OCI-LY3 (cell line): ENCODE data around the gene CHST15.

Source experiments
- H2AFZ ChIP-seq: fragments of 200-600, 300-600 bp; shearing (Covaris generic); 2 replicates; pipeline ENCODE4 v1.6.0; 2014; ENCODE audit warnings: antibody characterized with exemption, low read depth, low read length
- H3K27ac ChIP-seq: fragments of 200-600, 300-600 bp; sonication (generic); 2 replicates; pipeline ENCODE4 v1.5.1; 2014; ENCODE audit warnings: mild to moderate bottlenecking, low read length, moderate library complexity, mixed read lengths
- H3K27me3 ChIP-seq: fragments of 200-600, 300-600 bp; sonication (generic); 2 replicates; pipeline ENCODE4 v1.6.1; 2014; ENCODE audit warnings: low read depth, low read length, mixed read lengths
- H3K36me3 ChIP-seq: fragments of 200-600, 300-600 bp; sonication (generic); replicated peaks from 2 replicates; pipeline ENCODE3; 2014; ENCODE audit warnings: low read depth, low read length, mixed read lengths
- H3K4me1 ChIP-seq: fragments of 300-600, 200-600 bp; sonication (generic); 2 replicates; pipeline ENCODE4 v1.6.1; 2014; ENCODE audit warnings: low read length, mixed read lengths
- H3K4me2 ChIP-seq: fragments of 200-600, 300-600 bp; sonication (generic); 2 replicates; pipeline ENCODE4 v1.6.1; 2014; ENCODE audit warnings: low read length, mixed read lengths
- H3K4me3 ChIP-seq: fragments of 300-600, 200-600 bp; sonication (generic); 2 replicates; pipeline ENCODE4 v1.5.1; 2014; ENCODE audit warnings: antibody characterized with exemption, mild to moderate bottlenecking, low read length, moderate library complexity
- H3K79me2 ChIP-seq: fragments of 300-600, 200-600 bp; shearing (Covaris generic); 2 replicates; pipeline ENCODE4 v1.6.1; 2014; ENCODE audit warnings: mild to moderate bottlenecking, low read length, mixed read lengths
- H3K9ac ChIP-seq: fragments of 300-600, 200-600 bp; shearing (Covaris generic); 2 replicates; pipeline ENCODE4 v1.6.0; 2014; ENCODE audit warnings: mild to moderate bottlenecking, low read length, moderate library complexity
- H3K9me3 ChIP-seq: fragments of 200-600, 300-600 bp; shearing (Covaris generic); 2 replicates; pipeline ENCODE4 v1.6.1; 2014; ENCODE audit warnings: low read length, mixed read lengths; ENCODE audit not compliant: insufficient read depth
- H4K20me1 ChIP-seq: fragments of 200-600, 300-600 bp; sonication (generic); 2 replicates; pipeline ENCODE4 v1.6.1; 2016; ENCODE audit warnings: low read length, mixed read lengths; ENCODE audit not compliant: insufficient read depth
- EZH2phosphoT487 ChIP-seq: fragments of 200-600 bp; shearing (Covaris generic); IDR thresholded peaks from 2 replicates; pipeline ENCODE4 v1.6.1; 2018; ENCODE audit warnings: antibody characterized with exemption, mixed run types, low read depth
- TF ChIP-seq, protein P1 (sequence below): fragments of 200-600, 300-600 bp; sonication (generic); IDR thresholded peaks from 2 replicates; pipeline ENCODE4 v1.5.1; 2014; ENCODE audit warnings: antibody characterized with exemption, low read length, low read depth

Gene CHST15

DNA sequence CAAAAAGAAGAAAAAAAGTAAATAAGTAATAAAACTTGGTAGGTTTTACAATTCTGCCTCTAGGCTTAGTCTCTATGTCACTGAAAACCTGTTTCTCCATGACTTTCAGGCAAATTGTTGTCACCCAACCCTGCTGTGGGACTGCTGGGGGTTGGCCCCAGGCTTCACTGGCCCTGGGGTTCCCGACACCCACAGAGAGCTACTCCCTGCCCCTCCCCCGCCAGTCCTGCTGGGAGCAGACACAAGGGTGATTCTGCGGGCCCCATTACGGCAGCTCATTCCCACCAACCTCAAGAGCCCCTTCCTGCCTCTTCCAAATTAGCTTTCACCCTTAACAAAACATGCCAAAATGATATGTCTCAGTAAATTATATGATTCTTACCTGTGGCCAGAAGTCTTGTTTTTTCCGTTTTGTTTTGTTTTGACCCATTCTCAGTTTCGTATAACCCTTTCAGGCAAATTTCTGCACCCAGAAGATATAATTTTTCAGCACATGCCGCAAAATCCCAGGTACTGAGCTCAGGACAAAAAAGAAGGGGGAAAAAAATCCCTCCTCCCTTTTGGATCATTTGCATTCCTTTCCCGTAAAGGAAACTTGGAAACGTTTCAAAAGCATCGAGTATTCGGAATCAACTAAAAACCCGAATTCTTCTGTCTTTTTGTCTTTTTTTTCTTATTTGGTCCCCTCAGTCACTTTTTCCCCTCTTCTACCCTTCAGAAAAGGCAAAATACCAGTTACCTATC, 27.8 kb downstream of the CHST15 start:
- Histone ChIP-seq H4K20me1 (no peaks in the 10 kb centered on the region), H3K27me3 (peaks cover 35% of the 10 kb centered on the region), H3K79me2 (no peaks in the 10 kb centered on the region), H2AFZ (no peak overlapping the region), H3K4me3 (peak overlapping the region; percentile 70; the same call in 1 of the 2 replicates), H3K9ac (peak overlapping the region; percentile 54; the same call in 1 of the 2 replicates), H3K4me1 (peaks cover 66% of the 10 kb centered on the region), H3K4me2 (peak overlapping the region; percentile 85), H3K27ac (peak overlapping the region; percentile 94), H3K36me3 (no peaks in the 10 kb centered on the region), H3K9me3 (no peaks in the 10 kb centered on the region)
- TF ChIP-seq, protein P1, sequence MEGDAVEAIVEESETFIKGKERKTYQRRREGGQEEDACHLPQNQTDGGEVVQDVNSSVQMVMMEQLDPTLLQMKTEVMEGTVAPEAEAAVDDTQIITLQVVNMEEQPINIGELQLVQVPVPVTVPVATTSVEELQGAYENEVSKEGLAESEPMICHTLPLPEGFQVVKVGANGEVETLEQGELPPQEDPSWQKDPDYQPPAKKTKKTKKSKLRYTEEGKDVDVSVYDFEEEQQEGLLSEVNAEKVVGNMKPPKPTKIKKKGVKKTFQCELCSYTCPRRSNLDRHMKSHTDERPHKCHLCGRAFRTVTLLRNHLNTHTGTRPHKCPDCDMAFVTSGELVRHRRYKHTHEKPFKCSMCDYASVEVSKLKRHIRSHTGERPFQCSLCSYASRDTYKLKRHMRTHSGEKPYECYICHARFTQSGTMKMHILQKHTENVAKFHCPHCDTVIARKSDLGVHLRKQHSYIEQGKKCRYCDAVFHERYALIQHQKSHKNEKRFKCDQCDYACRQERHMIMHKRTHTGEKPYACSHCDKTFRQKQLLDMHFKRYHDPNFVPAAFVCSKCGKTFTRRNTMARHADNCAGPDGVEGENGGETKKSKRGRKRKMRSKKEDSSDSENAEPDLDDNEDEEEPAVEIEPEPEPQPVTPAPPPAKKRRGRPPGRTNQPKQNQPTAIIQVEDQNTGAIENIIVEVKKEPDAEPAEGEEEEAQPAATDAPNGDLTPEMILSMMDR = no peak
- no peak for TF ChIP-seq EZH2phosphoT487

DNA sequence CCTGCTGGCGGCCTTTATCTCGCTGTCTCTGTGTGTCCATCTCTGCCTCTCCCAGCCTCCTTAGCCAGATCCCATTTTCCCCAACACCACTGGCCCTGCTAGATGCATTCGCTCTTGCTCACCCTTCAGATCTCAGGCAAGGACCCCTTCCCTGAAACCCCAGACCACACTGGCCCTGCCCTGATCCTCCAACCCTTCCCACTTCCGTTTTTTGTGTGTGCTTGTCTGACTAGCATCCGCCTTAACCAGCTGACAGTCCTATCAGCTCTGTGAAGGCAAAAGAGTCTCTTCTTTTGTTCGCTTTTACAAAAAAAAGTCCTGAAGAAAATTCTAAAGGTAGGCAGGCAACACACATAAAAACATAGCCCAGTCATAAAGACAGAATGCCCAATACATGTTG, 28.7 kb downstream of the CHST15 start:
- Histone ChIP-seq H3K4me2 (peak overlapping the region; percentile 85), H3K27ac (peak overlapping the region; percentile 94), H3K9ac (peak overlapping the region; percentile 54), H3K9me3 (no peaks in the 10 kb centered on the region), H4K20me1 (no peaks in the 10 kb centered on the region), H2AFZ (no peak overlapping the region), H3K36me3 (no peaks in the 10 kb centered on the region), H3K79me2 (no peaks in the 10 kb centered on the region), H3K4me3 (peak overlapping the region; percentile 70), H3K4me1 (peaks cover 66% of the 10 kb centered on the region), H3K27me3 (peaks cover 35% of the 10 kb centered on the region)
- TF ChIP-seq EZH2phosphoT487 = no peak
- TF ChIP-seq, protein P1 = no peak

DNA sequence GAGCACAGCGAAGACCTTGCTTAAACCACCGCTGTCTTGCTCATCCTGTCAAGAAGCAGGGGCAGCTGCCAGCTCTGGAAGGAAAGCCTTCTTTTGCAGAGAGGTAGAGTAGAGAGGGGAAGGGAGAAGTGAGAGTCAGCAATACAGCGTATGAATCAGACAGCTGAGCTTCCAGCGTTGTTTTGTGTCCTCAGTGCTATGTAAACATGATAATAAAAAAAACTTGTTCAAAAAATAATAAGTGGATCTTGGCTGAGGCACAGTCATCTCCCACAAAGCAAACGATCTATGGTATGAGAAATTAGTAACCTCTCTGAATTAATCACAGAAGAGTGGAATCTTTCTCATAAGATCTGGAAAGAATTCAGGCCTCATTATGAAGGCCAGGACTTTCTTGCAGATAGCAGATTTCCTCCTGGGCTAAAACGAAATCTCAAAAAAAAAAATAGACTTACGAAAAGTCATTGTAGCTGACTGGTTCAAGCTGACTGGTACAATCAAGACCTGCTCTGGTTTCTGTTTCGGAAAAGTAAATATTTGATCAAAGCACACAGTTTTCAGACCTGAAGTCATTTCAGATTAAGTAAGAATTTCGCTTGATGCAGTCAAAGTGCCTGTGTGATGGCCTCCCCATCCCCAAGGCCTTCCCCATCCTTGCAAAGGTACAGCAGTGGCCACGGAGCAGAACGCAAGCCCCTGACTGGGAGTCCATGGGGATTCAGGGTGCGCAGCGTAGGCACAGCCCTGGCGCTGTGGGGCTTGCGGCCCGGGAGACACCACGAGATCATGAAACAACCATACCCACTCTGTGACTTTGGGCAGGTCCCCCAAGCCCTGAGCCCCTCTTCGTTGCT, 29.4 kb downstream of the CHST15 start:
- H3K27me3 ChIP-seq = peaks cover 32% of the 10 kb centered on the region
- peak overlapping the region; percentile 70 for H3K4me3 ChIP-seq
- TF ChIP-seq EZH2phosphoT487 = no peak
- TF ChIP-seq, protein P1 = no peak
- H3K4me1 ChIP-seq = peaks cover 66% of the 10 kb centered on the region
- peak overlapping the region; percentile 85 for H3K4me2 ChIP-seq
- H3K36me3 ChIP-seq = no peaks in the 10 kb centered on the region
- H3K79me2 ChIP-seq = no peaks in the 10 kb centered on the region
- peak overlapping the region; percentile 54 for H3K9ac ChIP-seq
- no peak overlapping the region for H2AFZ ChIP-seq
- H3K9me3 ChIP-seq = no peaks in the 10 kb centered on the region
- no peaks in the 10 kb centered on the region for H4K20me1 ChIP-seq
- peak overlapping the region; percentile 94 for H3K27ac ChIP-seq

DNA sequence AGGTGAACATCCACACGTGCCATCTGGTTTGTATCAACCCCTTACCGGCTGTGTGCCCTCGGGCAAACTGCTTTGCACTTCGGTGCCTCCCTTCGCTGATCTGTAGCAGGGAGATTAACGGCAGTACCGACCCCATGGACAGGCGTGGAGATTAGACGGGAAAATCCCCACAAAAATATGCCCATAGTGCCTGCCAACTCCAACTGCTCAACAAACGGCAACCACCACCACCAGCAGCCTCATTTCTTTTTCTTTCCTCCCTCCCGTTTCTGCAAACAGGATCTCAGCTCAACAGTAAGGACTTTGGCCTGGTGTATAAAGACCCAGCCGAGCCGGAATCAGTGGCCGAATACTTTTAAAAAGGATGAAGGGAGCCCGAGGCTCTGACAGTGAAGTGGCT, 31.0 kb downstream of the CHST15 start:
- H3K27ac ChIP-seq = no peak overlapping the region
- peak overlapping the region; percentile 85; the same call in 1 of the 2 replicates for H3K4me2 ChIP-seq

More for the DNA sequence above, 31.0 kb downstream of the CHST15 start:
- Histone ChIP-seq H3K4me1 (peaks cover 55% of the 10 kb centered on the region), H3K27me3 (peaks cover 21% of the 10 kb centered on the region), H3K79me2 (no peaks in the 10 kb centered on the region), H2AFZ (no peak overlapping the region), H3K9me3 (no peaks in the 10 kb centered on the region), H3K4me3 (peak overlapping the region; percentile 21; the same call in 1 of the 2 replicates), H4K20me1 (no peaks in the 10 kb centered on the region), H3K36me3 (no peaks in the 10 kb centered on the region), H3K9ac (no peak overlapping the region)
- TF ChIP-seq EZH2phosphoT487 = no peak
- TF ChIP-seq, protein P1 = no peak
